Rectal smooth muscle tissue (tissue), 1 donor: ENCODE results near the gene OR2W3.
"Not testable (repeated sequence)": the region's sequence is repeated elsewhere in the genome, so short reads cannot be mapped to it uniquely, and the experiment has no call there.

ENCODE experiments used
- H3K27ac ChIP-seq: one replicate; pipeline ENCODE4 v1.7.0; 2013; ENCODE audit warnings: low read depth, low read length, inconsistent platforms
- H3K27me3 ChIP-seq: one replicate; pipeline ENCODE4 v1.7.0; 2013; ENCODE audit warnings: low read length; ENCODE audit not compliant: control insufficient read depth, insufficient read depth
- H3K36me3 ChIP-seq: one replicate; pipeline ENCODE4 v1.7.0; 2013; ENCODE audit warnings: low read length; ENCODE audit not compliant: control insufficient read depth, insufficient read depth
- H3K4me1 ChIP-seq: one replicate; pipeline ENCODE4 v1.7.0; 2013; ENCODE audit warnings: low read length; ENCODE audit not compliant: control insufficient read depth, insufficient read depth
- H3K4me3 ChIP-seq: one replicate; pipeline ENCODE4 v1.7.0; 2013; ENCODE audit warnings: low read length
- H3K9ac ChIP-seq: one replicate; pipeline ENCODE4 v1.7.0; 2013; ENCODE audit warnings: low read length

OR2W3 gene

DNA sequence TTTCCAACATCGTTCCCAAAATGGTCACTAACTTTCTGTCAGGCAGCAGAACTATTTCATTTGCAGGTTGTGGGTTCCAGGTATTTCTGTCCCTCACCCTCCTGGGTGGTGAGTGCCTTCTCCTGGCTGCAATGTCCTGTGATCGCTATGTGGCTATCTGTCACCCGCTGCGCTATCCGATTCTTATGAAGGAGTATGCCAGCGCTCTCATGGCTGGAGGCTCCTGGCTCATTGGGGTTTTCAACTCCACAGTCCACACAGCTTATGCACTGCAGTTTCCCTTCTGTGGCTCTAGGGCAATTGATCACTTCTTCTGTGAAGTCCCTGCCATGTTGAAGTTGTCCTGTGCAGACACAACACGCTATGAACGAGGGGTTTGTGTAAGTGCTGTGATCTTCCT lies 38.6 kb downstream of the OR2W3 start:
- H3K27me3 ChIP-seq = no peaks in the 10 kb centered on the region
- no peaks in the 10 kb centered on the region for H3K4me1 ChIP-seq
- no peak overlapping the region for H3K9ac ChIP-seq
- no peaks in the 10 kb centered on the region for H3K36me3 ChIP-seq
- H3K27ac ChIP-seq = no peak overlapping the region
- no peak overlapping the region for H3K4me3 ChIP-seq

DNA sequence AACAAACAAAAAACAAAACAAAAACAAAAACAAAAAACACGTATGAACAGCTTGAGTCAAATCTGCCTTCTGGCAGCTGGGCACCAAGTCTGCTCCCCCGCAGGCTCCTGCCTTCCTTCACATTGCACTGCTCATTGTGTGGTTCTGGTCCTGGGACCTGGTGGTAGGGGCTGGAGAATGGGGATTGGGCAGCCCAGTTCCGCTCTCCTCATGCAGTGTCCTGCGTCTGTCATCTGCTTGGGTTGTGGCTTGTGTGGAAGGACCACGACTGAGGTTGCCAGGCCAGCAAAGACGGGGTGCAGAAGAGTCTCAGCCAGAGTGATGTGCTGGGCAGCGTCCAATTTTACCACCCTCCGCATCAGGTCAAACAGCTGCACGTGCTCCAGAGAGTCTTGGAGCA lies 40.4 kb downstream of the OR2W3 start:
- Histone ChIP-seq H3K4me1 (no peaks in the 10 kb centered on the region), H3K27me3 (no peaks in the 10 kb centered on the region), H3K9ac (no peak overlapping the region), H3K4me3 (no peak overlapping the region), H3K27ac (no peak overlapping the region), H3K36me3 (no peaks in the 10 kb centered on the region)

DNA sequence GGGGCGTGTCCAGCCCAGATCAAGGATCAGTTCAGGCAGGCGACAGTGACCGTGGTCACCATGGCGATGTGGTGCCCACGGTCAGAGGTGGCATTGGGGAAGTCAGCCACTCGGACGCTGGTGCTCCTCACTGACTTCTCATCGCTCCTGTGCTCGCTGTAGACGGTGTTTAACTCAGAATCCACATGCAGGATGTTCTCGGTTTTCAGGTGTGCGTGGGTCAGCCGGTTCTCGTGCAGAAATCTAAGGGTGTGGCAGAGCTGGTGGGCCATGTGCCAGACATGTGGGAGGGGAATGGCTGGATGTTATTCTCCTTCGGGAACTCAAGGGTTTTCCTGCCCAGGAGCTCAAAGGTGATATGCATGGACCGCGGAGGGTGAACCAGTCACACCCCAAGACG lies 41.0 kb downstream of the OR2W3 start:
- no peak overlapping the region for H3K9ac ChIP-seq
- H3K27ac ChIP-seq = no peak overlapping the region
- H3K4me3 ChIP-seq = no peak overlapping the region
- H3K36me3 ChIP-seq = no peaks in the 10 kb centered on the region
- no peaks in the 10 kb centered on the region for H3K27me3 ChIP-seq
- no peaks in the 10 kb centered on the region for H3K4me1 ChIP-seq

DNA sequence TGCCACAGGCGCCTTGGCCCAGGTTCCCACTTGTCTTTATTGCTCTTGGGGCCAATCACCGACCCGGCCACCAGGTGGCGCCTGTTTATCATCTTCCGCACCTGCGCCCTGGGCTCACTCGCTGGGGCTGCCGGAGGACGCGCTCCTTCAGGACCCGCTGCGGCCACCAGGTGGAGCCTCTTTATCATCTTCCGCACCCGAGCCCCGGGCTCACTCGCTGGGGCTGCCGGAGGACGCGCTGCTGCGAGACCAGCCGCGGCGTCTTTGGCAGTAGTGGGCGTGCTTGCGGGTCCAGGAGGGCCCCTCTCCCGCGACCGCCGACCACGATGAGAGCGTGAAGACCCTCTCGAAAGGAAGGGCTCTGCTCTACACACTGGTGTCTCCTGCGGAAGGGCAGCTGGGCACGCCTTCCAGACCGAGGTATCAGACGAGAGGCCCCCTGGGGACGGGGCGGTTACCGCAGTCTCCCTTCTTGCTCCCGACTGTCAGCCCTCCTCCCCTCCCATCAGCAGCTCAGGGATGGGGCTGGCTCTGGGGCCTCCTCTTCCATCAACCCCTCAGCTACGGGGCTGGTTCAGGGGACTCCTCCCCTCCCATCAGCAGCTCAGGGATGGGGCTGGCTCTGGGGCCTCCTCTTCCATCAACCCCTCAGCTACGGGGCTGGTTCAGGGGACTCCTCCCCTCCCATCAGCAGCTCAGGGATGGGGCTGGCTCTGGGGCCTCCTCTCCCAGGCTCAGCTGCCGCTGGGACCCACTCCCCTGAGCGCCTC lies 41.8 kb downstream of the OR2W3 start:
- H3K9ac ChIP-seq, H3K36me3 ChIP-seq, H3K27ac ChIP-seq, H3K4me3 ChIP-seq, H3K4me1 ChIP-seq, H3K27me3 ChIP-seq: not testable (repeated sequence)

- H3K9ac ChIP-seq = no peak overlapping the region
- no peak overlapping the region for H3K4me3 ChIP-seq
- H3K27me3 ChIP-seq = no peaks in the 10 kb centered on the region
- H3K36me3 ChIP-seq = no peaks in the 10 kb centered on the region
- no peaks in the 10 kb centered on the region for H3K4me1 ChIP-seq
- H3K27ac ChIP-seq = no peak overlapping the region
Measured at GRCh38 chr1:247942624-247943023, 47.2 kb downstream of the OR2W3 start.
